NCI-H2196 (cell line): ENCODE data around the gene IFT52.
"Not testable (repeated sequence)": the region's sequence is repeated elsewhere in the genome, so short reads cannot be mapped to it uniquely, and the experiment has no call there.

ENCODE experiments used
- DNase-seq: peaks from one replicate; lab custom pipeline; 2025; ENCODE audit not compliant: unreplicated experiment; lab: John Stamatoyannopoulos, UW

The IFT52 gene

DNA sequence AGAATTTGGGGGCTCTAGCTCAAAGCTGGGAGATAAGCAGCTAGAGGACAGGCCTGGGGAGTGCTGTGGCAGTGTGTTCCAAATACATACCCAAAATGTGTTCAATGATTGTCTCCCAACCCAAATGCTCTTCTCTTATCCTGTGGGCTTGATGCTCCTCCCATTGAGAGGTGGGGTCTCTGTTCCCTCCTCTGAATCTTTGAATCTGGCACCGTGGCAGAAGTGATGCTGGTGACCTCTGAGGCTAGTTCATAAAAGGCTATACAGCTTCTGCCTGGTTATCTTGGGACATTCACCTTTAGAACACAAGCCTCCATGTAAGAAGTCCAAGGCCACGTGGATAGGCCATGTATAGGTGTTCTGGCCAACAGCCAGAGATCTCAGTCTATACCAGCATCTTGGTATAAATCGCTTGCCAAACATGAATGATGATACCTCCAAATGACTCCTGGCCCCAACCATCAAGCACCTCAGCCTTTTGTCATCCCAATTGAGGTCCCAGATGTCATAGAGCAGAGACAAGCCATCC is 60.3 kb downstream of the IFT52 start:
- no peak for DNase-seq

DNA sequence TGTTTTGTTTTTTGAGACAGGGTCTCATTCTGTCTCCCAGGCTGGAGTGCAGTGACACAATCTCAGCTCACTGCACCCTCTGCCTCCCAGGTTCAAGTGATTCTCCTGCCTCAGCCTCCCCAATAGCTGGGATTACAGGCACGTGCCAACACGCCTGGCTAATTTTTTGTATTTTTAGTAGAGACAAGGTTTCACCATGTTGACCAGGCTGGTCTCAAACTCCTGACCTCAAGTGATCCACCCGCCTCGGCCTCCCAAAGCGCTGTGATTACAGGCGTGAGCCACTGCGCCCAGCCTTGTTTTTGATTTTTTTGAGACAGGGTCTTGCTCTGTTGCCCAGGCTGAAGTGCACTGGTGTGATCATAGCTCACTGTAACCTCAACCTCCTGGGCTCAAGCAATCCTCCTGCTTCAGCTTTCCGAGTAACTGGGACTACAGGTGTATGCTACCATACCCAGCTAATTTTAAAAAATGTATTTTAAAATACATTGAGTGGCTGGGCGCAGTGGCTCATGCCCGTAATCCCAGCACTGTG is 61.0 kb downstream of the IFT52 start:
- DNase-seq: not testable (repeated sequence)

DNA sequence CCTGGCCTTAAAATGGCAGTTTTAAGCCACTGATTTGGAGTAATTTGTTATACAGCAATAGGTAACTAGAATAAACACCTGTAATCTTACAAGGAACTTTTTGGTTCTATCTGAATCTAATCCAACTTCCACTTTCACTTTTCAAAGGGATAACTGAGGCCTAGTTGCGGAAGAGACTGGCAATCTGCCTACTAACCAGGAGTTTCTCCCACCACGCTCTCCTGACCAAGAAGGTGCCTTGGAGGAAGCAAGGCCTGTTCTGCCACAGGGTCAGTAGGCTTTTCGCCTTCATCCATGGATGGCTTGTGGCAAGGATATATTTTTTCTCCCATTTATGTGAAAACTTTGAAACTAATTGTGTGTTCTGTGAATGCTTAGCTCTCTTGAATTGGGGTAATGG is 63.2 kb downstream of the IFT52 start:
- DNase-seq: no peak

- not testable (repeated sequence) for DNase-seq
Observed at GRCh38 chr20:43655176-43655575, 64.4 kb downstream of the IFT52 start.

DNA sequence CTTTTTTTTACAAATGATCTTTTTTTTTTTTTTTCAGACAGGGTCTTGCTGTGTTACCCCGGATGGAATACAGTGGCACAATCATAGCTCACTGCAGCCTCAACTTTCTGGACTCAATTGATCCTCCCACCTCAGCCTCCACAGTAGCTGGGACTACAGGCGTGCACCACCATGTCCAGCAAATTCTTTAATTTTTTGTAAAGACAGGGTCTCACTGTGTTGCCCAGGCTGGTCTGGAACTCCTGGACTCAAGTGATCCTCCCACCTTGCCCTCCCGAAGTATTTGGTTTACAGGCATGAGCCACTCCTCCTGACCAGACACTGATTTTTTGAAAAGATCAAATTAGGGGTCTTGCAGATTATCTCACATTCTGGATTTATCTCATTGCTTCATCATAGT is 65.2 kb downstream of the IFT52 start:
- DNase-seq: no peak

DNA sequence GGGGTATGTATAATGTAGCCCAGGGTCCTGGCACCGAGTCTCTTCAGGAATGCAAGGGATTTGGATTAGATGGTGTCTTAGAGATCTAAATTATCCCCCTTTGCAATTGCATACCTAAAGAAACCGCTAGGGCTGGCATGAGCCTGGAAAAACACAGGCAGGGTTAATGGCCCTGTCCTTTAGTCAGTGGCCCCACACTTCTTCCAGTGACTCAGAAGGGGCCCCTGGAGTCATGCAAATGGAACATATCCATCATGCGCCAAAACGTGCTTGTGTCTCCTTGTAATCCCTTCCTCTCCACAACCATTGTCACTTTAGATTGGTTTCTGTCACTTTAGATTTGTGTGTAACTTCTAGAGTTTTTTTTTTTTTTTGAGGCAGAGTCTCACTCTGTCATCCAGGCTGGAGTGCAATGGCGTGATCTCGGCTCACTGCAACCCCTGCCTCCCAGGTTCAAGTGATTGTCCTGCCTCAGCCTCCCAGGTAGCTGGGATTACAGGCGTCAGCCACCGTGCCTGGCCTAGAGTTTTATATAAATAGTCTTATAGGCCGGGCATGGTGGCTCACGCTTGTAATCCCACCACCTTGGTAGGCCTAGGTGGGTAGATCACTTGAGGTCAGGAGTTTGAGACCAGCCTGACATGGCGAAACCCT is 67.5 kb downstream of the IFT52 start:
- DNase-seq: no peak

- DNase-seq: no peak
Observed at GRCh38 chr20:43658723-43659419, 68.1 kb downstream of the IFT52 start.

DNA sequence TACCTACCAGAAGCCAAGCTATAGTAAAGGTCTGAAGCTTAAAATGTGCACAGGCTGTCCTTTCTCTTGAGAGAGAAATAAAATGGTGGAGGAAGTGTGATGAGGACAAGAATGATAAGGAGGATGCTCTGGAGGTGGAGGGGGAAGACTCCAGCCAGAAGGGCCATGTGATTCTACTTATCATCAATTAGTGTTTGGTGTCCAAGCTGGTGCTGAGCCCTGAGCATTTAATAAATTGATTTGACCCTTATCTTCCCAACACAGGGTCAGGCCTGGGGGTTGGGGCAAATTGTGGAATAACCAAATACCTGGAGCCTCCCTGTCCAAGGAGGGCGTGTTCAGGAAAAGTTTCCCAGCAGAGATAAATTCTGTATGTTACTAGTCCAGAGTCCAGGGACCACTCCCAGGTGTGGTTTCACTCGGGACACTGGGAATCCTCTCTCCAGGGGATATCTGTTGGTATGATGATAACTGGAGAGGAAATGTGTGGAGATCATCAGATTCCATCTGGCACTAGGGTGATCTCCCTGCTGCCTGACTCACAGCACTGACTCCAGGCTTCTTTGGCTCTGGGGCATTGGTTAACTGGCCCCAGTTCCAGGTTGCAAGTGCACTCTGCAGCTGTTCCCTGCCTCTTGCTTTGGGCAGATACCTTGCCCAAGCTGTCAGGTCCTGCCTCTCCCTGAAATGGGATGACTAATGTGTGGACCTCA is 72.4 kb downstream of the IFT52 start:
- no peak for DNase-seq

- no peak for DNase-seq
Observed at GRCh38 chr20:43665466-43666176, 74.9 kb downstream of the IFT52 start.

DNA sequence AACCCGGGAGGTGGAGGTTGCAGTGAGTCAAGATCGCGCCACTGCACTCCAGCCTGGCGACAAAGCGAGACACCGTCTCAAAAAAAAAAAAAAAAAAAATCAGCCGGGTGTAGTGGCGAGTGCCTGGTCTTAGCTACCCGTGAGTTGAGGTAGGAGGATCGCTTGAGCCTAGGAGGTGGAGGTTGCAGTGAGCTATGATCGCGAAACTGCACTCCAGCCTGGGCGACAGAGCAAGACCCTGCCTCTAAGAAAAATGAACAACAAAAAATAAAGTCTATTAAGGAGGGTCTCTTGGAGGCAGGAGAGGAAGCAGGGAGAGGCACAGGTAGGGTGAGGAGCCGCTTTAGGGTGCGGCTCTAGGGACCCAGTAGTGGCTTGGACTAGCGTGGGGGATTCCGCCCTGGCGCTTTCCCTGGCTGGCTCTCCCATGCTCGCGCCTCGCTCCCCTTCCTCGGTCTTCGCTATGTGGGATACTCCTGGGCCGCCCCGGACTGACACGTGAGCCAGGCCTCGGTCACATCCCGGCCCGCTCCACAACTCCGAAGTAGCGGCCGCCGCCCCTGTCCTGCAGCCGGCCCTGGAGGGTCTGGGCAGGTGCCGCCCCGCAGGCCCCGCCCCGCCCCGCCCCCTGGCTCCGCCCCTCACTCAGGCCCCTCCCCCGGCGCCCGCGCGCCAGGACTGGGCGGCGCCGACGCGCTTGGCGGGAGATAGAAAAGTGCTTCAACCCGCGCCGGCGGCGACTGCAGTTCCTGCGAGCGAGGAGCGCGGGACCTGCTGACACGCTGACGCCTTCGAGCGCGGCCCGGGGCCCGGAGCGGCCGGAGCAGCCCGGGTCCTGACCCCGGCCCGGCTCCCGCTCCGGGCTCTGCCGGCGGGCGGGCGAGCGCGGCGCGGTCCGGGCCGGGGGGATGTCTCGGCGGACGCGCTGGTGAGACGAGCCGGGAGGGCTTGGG is 75.9 kb downstream of the IFT52 start, which contains the start of gene MYBL2:
TSS of gene MYBL2 (plus strand) at position 739 of the 953 bp plus-strand sequence. CDS start at position 909, 170 bp downstream.
- DNase-seq: peak; percentile 63

- peak; percentile 12 for DNase-seq
Observed at GRCh38 chr20:43667341-43668132, 76.8 kb downstream of the IFT52 start.

GRCh38 chr20:43669332-43669731 is 78.6 kb downstream of the IFT52 start:
- DNase-seq: no peak

DNA sequence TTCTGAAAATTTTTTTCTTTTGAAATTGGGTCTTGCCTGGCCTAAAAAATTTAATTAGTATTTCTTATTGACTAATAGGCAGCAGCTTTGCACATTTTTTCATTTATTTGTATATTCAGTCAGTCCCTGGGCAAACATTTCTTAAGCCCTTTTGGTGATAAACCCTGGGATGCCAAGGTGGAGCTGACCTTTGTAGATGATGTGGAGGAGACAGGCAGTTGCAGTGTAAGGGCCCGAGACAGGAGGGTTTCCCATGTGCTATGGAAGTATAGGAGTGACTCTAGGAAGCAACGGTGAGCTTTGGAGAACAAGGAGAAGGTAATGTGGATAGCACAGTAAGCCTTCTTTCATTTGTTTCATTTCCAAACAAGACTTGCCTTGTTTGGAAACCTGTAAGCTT is 79.7 kb downstream of the IFT52 start:
- no peak for DNase-seq

- no peak for DNase-seq
Observed at GRCh38 chr20:43676368-43676767, 85.6 kb downstream of the IFT52 start.

- DNase-seq: no peak
Observed at GRCh38 chr20:43680981-43681380, 90.2 kb downstream of the IFT52 start.

DNA sequence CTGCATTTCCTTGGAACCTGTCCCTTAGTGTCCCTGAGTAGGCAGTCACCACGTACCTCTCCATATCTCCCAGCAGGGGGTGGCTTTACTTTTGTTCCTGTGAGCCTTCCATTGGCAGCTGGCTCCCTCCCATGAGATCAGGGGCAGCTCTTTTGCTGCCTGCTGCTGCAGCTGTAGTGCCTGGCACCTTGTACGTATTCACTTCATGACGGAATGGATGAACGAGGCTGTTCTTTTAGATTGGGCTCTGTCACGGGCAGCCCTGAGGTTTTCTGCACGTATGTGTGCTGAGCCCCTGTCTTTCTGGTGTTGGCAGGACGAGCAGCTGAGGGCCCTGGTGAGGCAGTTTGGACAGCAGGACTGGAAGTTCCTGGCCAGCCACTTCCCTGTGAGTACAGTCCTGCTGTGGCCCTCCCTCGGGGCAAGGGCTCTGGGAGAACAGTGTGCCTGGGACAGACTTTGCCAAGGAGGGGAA is 90.8 kb downstream of the IFT52 start:
- no peak for DNase-seq

GRCh38 chr20:43681991-43682410 is 91.3 kb downstream of the IFT52 start:
- DNase-seq: no peak

- DNase-seq: no peak
Observed at GRCh38 chr20:43682446-43682845, 91.7 kb downstream of the IFT52 start.

GRCh38 chr20:43686820-43687219 is 96.1 kb downstream of the IFT52 start:
- DNase-seq: no peak
